A549 treated with Mapracorat at 1 μM for 4 hours (cell line): ENCODE results near the gene RB1. TPM values are rescaled to one million over a fixed set of nuclear protein-coding genes. Genes with fewer than 3 reads are reported as not detected.

ENCODE experiments used
- total RNA-seq: library from RNA; stranded (reverse); fragments of 200-300 nt; extraction: Qiagen RNA extraction; gene quantifications from 5 replicates; pipeline ENCODE4 v1.2.3, GENCODE V29; 2022

The RB1 gene
- 11.7 to 15.7 TPM (median 13.4 TPM) in 5 replicates for total RNA-seq

GRCh38 chr13:48303359-48304142 is at the start of gene RB1:
Gene RB1 (plus strand): TSS chr13:48303751. CDS start chr13:48303913, 162 bp downstream.

GRCh38 chr13:48412881-48413351 is 109.4 kb downstream of the RB1 start, which contains the start of gene LPAR6:
Gene LPAR6 (minus strand): TSS chr13:48413113. CDS start chr13:48412423, 690 bp downstream.

Other genes with a start within 250 kb of the RB1 start
- 32.8 to 43.9 TPM (median 37.0 TPM) in 5 replicates for gene MED4, start 208.6 kb upstream of the RB1 start, total RNA-seq
- gene ITM2B, start 70.5 kb upstream of the RB1 start, total RNA-seq, result 119 to 184 TPM (median 151 TPM) in 5 replicates
- gene LPAR6, start 109.4 kb downstream of the RB1 start, total RNA-seq, result 0.71 to 1.2 TPM (median 0.78 TPM) in 5 replicates
- 1.0 to 1.6 TPM (median 1.2 TPM) in 5 replicates for gene RCBTB2, start 229.3 kb downstream of the RB1 start, total RNA-seq